Heart left ventricle (tissue), 16 donors: ENCODE data around the gene SLC9A3. TPM values are rescaled to one million over a fixed set of nuclear protein-coding genes. Genes with fewer than 3 reads are reported as not detected.

Source experiments
- ATAC-seq, 4 donors: fragments of 200-7000 bp; cut with Tn5 transposase; one replicate each; pipeline ENCODE4 v1.9.1; 2020 to 2022; ENCODE audit warnings: moderate library complexity in 4 of 4, mild to moderate bottlenecking in 3 of 4, moderate number of reproducible peaks in 1 of 4
- DNase-seq, 5 donors: peaks; one replicate each; pipeline ENCODE4 v3.0.0-alpha.2; 2020
- H3K27ac ChIP-seq, 12 donors: fragments of 200-600 bp; sonication (generic) in 4 of 12; one replicate each; pipeline versions ENCODE4 v1.5.0 to v1.8.0; 2016 to 2022; ENCODE audit warnings: mild to moderate bottlenecking in 2 of 12
- H3K27me3 ChIP-seq, 9 donors: fragments of 200-600 bp; sonication (generic) in 2 of 9; one replicate each; pipeline versions ENCODE4 v1.5.1 to v1.8.0; 2016 to 2022; ENCODE audit warnings: mild to moderate bottlenecking in 3 of 9
- H3K36me3 ChIP-seq, 9 donors: fragments of 200-600 bp; sonication (generic) in 2 of 9; one replicate each; pipeline versions ENCODE4 v1.5.0 to v1.8.0; 2018 to 2022; ENCODE audit warnings: mild to moderate bottlenecking in 2 of 9
- H3K4me1 ChIP-seq, 12 donors: fragments of 200-600 bp; sonication (generic) in 4 of 12; one replicate each; pipeline versions ENCODE4 v1.5.0 to v1.8.0; 2016 to 2022; ENCODE audit warnings: mild to moderate bottlenecking in 3 of 12
- H3K4me3 ChIP-seq, 12 donors: fragments of 200-600 bp; sonication (generic) in 4 of 12; one replicate each; pipeline versions ENCODE4 v1.5.0 to v1.8.0; 2017 to 2022; ENCODE audit warnings: mild to moderate bottlenecking in 9 of 12, moderate library complexity in 4 of 12
- H3K9me3 ChIP-seq, 12 donors: fragments of 200-600 bp; sonication (generic) in 4 of 12; one replicate each; pipeline versions ENCODE4 v1.5.0 to v1.8.0; 2016 to 2022; ENCODE audit warnings: mild to moderate bottlenecking in 1 of 12
- CTCF ChIP-seq, 12 donors: fragments of 200-600 bp; sonication (generic) in 4 of 12; IDR thresholded peaks; one replicate each; pipeline versions ENCODE4 v1.5.0 to v1.8.0; 2018 to 2022; ENCODE audit warnings: antibody characterized with exemption in 12 of 12, mild to moderate bottlenecking in 5 of 12
- POLR2A ChIP-seq, 2 donors: fragments of 450-650 bp; IDR thresholded peaks; one replicate each; pipeline ENCODE4 v1.6.1; 2017; ENCODE audit warnings: antibody characterized with exemption in 2 of 2, mild to moderate bottlenecking in 2 of 2, moderate library complexity in 2 of 2
- WGBS, 4 donors: extraction: QIAGEN DNeasy Blood & Tissue Kit in 2 of 4; methylation state at CpG; one replicate each; pipeline versions ENCODE4 v1.1.5 to v1.1.7; 2013 to 2018; 5-methylcytosine and 5-hydroxymethylcytosine counted together
- intact Hi-C, 10 donors: fragments of 100-400 bp; cut with DNase I; formaldehyde crosslinking; loops; one replicate each; pipeline versions ENCODE4 v1.11.1 to v1.14.2; 2022
- polyA plus RNA-seq, 2 donors: library from polyadenylated mRNA; stranded (reverse); fragments of 200-250 nt; gene quantifications; one replicate each; pipeline ENCODE4 v1.2.3, GENCODE V29; 2013
- total RNA-seq, 9 donors: library from RNA; depleted of rRNA in 2 of 9; stranded (reverse); fragments of >200 nt in 2 of 9; fragmentation: NEBNext Ultra II Directional in 3 of 9; extraction: Animal tissue kit (Norgen Biotek cat#: 25700) in 3 of 9; gene quantifications; one replicate each; pipeline versions ENCODE4 v1.1.0 to v1.2.4, GENCODE V29; 2016 to 2023
- donor health status: ischemic (EF 13 %, LVEDD 7.1; RV severe dilation, severe dysfunction).
- donor health status: healthy with polysubstance abuse.
- donor health status: DM: no; HTN: yes; CAD: no.
- donor health status: DM: no; HTN: no; CAD: no.
- donor health status: ischemic (EF 25% LVEDD 6.9; RV normal size, moderate dysfunction).
- donor health status: ischemic (EF 25% LVEDD 5.7; RV mildly dilated, moderate dysfunction).
- donor health status: healthy.
- donor health status: DM: yes; HTN: yes; CAD: no.
- donor health status: ischemic (EF 35%, LVEDD 5.7; RV mildly dilated, moderate dysfunction).
- donor health status: nonischemic (EF 11% LVEDD 7.7; RV severe dilation, severe dysfunction).
- donor health status: DM: yes; HTN: yes; CAD: no.
- donor health status: PGD.
- donor health status: ischemic (EF 29% LVEDD 5.4; RV normal size, mild dysfunction).
- donor health status: nonischemic (EF 23%, LVEDD 6.1; RV moderate dilation, normal function).

SLC9A3 gene
- total and polyA plus RNA-seq, 11 donors = 0.50 to 3.8 (median 1.0) TPM

- Histone ChIP-seq H3K4me3 (no peak overlapping the region), H3K9me3 (no peaks in the 10 kb centered on the region), H3K36me3 (no peaks in the 10 kb centered on the region), H3K27ac (no peak overlapping the region), H3K4me1 (no peaks in the 10 kb centered on the region), H3K27me3 (peaks cover 9 to 71% (median 32%) of the 10 kb centered on the region in 9 donors)
- intact Hi-C loops = no loop called here
- 80 to 87% (median 86%) methylated on average over 22 to 23 of the region's 23 CpGs for WGBS, 4 donors
- ATAC-seq = no peak
- DNase-seq = no peak
- no peak for TF ChIP-seq CTCF (IDR thresholded peaks at IDR 0.05)
- TF ChIP-seq POLR2A (IDR thresholded peaks at IDR 0.05) = no peak
These were observed 45.2 kb upstream of the SLC9A3 start for GRCh38 chr5:569358-569867.

GRCh38 chr5:568809-569208 is 44.6 kb upstream of the SLC9A3 start:
- no peaks in the 10 kb centered on the region for H3K36me3 ChIP-seq
- peak in 1 of 5 donors; percentile 11 for DNase-seq
- no peak for ATAC-seq
- WGBS, 4 donors = 74 to 84% (median 82%) methylated on average over 8 of the region's 8 CpGs
- no peak overlapping the region for H3K27ac ChIP-seq
- TF ChIP-seq POLR2A (IDR thresholded peaks at IDR 0.05) (no peak), CTCF (IDR thresholded peaks at IDR 0.05) (no peak)
- peaks cover 9 to 68% (median 29%) of the 10 kb centered on the region in 9 donors for H3K27me3 ChIP-seq
- intact Hi-C loops = no loop called here
- H3K4me1 ChIP-seq = no peaks in the 10 kb centered on the region
- no peak overlapping the region for H3K4me3 ChIP-seq
- no peaks in the 10 kb centered on the region for H3K9me3 ChIP-seq

GRCh38 chr5:568061-568781 is 44.0 kb upstream of the SLC9A3 start:
- Histone ChIP-seq H3K27ac (no peak overlapping the region), H3K36me3 (no peaks in the 10 kb centered on the region), H3K9me3 (no peaks in the 10 kb centered on the region), H3K27me3 (peaks cover 9 to 62% (median 27%) of the 10 kb centered on the region in 9 donors), H3K4me1 (no peaks in the 10 kb centered on the region), H3K4me3 (no peak overlapping the region)
- DNase-seq (no peak), ATAC-seq (peak in 1 of 4 donors; percentile 39)
- intact Hi-C loops = no loop called here
- no peak for TF ChIP-seq POLR2A (IDR thresholded peaks at IDR 0.05)
- no peak for TF ChIP-seq CTCF (IDR thresholded peaks at IDR 0.05)
- 55 to 68% (median 62%) methylated on average over 24 to 27 of the region's 27 CpGs for WGBS, 4 donors

- ATAC-seq = peak in 1 of 4 donors; percentile 22
- peaks cover 9 to 60% (median 27%) of the 10 kb centered on the region in 9 donors for H3K27me3 ChIP-seq
These were observed 43.4 kb upstream of the SLC9A3 start for GRCh38 chr5:567664-568060.

More at GRCh38 chr5:567664-568060, 43.4 kb upstream of the SLC9A3 start:
- no peak for DNase-seq
- 68 to 85% (median 76%) methylated on average over 6 to 13 of the region's 13 CpGs for WGBS, 4 donors
- intact Hi-C loops = no loop called here
- Histone ChIP-seq H3K9me3 (no peaks in the 10 kb centered on the region), H3K36me3 (no peaks in the 10 kb centered on the region), H3K4me1 (no peaks in the 10 kb centered on the region), H3K4me3 (no peak overlapping the region), H3K27ac (no peak overlapping the region)
- TF ChIP-seq CTCF (IDR thresholded peaks at IDR 0.05) = no peak
- TF ChIP-seq POLR2A (IDR thresholded peaks at IDR 0.05) = no peak
